HG03565 (cell line): ENCODE data around the gene ZNF618.
"Not testable (repeated sequence)": the region's sequence is repeated elsewhere in the genome, so short reads cannot be mapped to it uniquely, and the experiment has no call there.

Source experiments
- ATAC-seq: cut with Tn5 transposase; IDR thresholded peaks from one replicate; pipeline ENCODE4 v1.9.1; 2021; ENCODE audit warnings: mild to moderate bottlenecking, moderate library complexity; ENCODE audit not compliant: unreplicated experiment

ZNF618 gene

DNA sequence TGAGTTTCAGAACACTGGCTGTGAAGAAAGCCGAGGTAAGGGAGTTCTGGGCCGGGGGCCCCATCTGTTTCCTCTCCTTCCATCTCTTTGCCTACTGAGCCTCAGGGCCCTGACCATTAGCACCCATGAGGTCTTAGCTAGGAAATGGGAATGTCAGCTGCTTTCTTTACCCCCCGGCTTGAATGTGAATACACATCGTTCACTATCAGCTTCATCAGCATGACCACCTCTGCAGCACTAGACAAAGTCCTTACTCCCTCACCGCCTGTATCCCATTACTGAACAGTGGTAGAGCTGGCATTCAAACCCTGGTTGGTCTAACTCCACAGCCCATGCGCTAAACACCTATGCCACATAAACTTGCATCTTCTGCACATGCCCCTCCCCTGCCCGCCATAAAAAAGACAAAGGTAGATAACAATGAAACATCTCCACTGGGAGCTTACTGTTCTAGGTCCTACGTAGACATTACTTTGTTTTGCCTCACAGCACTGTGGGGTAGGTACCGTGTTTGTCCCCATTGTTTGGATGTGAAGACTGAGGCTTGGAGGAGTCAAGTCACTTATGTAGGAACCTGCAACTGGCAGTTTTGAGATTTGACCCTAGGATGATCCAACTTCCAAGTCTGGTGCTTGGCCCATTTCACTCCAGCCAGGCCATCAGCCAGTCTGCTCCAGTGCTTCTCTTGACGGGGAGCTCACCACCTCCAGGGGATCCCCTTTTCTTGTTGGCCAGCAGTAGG is 108.7 kb downstream of the ZNF618 start:
- no peak for ATAC-seq

DNA sequence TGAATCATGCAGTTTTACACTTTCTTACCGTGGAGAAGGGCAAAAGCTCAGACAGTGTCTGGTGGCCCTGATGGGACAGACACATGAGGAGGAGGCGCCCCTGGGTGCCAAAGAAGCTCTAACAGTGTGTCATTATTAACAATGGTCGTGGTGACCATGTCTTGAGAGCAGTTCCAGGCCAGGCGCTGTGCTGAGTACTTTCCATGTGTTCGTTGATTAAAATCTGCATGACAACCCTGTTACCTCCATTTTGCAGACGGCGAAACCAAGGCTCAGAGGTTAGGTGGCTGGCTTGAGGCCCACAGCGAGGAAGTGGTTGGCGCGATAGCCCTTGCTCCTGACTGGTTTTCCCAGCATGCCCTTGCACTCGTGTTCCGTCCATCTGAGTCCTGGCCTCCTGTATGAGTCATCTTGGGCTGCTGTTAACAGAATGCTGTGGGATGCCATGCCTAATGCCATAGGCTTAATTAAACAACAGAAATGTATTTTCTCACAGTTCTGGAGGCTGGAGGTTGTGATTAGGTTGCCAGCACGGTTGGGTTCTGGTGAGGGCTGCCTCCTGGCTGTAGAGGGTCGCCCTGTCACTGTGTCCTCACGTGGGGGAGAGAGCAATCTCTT is 110.0 kb downstream of the ZNF618 start:
- no peak for ATAC-seq

DNA sequence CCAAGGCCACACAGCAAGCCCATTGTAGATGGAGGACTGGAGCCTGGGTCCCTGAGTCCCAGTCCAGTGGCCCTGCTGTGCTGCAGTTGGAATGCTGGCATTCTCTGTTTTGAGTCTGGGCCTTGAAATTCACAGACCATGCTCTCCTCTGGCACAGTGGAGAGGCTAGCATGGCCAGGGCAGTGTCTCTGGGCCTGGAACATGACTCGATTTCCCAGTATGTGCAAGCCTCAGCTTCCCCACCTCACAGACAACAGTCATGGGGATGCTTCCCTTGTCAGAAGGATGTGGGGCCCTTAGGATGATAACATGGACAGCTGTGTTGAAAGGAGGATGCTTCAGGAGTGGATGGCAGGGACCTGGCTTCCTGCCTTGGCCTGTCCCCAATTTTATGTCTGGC is 110.8 kb downstream of the ZNF618 start:
- ATAC-seq = no peak

DNA sequence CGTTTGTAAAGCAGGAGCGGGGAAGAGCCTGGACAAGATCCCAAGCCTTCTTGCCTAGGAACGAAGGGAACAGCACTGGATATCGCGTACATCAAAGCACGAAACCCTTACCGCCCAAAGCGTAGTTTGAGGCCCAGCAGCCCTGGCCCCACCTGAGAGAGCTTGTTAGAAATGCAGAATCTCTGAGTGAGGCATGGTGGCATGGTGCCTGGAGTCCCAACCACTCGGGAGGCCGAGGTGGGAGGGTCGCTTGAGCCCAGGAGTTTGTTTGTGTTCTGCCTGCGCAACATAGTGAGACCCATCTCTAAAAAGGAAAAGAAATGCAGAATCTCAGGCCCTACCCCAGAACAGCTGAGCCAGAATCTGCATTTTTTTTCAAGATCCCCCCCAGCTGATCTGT is 111.4 kb downstream of the ZNF618 start:
- ATAC-seq = no peak

DNA sequence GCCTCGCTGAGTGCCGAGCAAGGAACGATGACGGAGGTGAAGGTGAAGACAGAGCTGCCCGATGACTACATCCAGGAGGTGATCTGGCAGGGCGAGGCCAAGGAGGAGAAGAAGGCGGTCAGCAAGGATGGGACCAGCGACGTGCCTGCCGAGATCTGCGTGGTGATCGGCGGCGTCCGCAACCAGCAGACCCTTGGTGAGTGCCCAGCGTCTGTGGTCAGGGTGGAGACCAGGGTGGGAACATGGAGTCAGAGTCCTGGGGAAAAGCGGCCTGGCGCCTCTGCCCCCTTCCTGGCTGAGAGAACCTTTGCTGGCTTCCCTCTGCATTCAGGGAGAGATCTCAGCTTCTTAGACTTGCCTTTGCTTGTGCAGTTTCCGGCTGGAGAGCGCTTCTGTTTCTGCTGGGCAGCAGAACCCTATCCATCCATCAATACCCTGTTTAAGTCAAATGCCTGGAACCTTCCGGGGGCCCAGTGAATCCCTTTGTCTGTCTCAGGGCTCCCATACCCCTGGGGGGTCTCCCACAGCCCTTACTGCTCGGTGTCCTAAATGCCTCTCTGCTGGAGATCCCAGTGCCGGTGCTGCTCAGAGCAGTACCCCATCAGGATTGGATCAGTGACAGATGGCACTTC is 112.4 kb downstream of the ZNF618 start:
- ATAC-seq = no peak

DNA sequence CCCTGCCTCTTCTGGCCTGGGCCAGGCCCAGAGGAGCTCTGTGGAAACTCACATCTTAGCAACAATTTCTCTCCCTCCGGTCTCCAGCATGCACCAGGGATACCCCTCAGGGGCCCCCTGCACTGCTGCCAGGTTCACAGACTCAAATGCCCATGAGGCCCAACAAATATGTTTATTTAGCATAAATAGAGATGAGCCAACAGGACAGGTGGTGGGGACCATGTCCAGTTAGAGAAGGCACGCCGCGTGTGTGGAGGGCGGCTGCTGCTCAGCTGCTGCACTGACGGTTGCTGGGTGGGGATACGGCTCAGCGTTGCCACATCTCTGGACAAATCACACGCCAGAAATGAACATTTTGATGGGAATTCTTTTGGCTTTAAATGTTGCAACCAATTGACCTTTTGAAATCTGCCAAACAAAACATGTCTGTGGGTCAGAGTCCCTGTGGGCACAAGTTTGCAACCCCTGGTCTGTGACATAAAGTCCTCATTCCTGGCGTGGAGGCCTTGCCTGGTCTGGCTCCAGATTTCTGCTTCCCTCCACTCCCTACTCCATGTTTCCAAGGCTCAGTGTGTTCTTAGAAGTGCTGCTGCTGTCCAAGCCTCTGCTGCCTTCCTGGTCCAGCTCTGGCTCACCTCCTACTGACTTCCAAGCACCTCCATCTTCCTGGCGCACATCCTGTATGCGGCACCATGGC is 113.1 kb downstream of the ZNF618 start:
- ATAC-seq = no peak

DNA sequence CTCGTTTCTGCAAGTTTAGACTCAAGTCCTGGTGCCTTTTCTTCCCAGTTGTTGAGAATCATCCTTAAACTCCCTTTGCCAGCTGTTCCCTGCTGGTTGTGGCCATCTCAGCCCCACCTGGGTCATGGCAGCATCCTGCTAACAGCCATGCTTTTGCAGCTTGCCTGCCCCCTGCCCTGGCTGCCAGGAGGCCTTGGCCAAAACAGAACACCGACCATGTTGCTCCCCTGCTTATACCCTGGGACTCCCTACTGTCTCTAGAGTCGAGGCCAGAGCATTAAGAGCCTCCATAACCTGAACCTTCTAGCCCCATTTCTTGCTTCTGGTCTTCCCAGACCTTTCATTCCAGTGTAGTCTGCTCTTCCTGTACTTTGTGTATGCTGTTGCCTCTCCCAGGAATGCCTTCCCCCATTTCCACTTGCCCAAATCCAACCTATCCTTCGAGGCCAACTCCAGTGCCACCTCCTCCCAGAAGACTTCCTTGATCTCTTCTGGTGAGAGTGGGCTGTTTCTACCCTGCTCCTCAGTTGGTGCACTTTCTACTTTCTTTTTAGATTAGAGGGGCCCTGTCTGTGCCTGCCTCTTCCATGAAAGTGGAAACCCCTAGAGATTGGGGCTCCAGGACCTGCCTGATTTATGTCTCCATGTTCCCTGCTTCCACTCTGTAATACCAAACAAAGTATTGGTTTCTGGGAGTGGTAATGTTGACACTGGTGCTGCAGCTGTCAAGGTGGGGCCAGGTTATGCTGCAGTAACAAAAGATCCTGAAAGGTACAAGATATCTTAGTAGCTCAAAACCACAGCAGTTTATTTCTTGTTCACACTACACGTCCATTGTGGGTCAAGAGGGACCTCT is 113.8 kb downstream of the ZNF618 start:
- no peak for ATAC-seq

DNA sequence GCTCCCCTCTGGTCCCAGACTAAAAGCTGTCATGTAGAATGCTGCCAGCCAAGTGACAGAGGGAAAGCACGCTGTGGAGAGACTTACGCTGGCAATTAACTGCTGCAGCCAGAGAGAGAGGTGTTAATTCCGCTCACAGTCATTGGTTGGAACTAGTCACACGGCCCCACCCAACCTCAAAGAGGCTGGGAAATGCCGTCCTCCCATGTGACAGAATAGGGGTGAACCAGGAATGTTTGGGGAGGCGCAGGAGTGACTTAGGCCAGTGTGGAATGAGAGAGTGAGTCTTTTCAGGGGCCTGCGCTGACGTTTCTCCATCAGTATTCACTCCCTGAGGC is 114.4 kb downstream of the ZNF618 start:
- ATAC-seq = no peak

DNA sequence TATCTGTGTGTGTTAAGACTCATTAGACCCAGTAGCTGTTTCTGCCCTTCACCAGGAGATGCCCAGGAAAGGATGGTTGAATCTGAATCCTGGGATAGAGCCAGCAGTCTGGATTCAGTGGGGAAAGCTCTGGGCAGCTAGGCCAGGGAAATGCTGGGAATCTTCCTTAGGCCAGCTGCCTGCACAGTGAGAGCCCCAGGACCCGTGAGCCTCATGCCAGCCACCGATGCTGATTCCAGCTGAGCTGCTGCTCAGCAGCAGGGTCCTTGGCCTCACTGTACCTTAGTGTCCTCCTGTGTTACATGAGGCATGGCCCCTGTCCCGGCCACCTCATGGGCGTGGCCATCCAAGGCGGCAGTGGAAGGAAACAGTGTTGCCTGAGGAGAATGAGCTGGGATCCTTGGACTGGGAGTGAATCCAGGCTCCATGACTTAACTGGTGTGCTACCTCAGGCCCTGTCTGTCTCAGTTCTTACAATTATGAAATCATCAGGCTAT is 114.9 kb downstream of the ZNF618 start:
- no peak for ATAC-seq

DNA sequence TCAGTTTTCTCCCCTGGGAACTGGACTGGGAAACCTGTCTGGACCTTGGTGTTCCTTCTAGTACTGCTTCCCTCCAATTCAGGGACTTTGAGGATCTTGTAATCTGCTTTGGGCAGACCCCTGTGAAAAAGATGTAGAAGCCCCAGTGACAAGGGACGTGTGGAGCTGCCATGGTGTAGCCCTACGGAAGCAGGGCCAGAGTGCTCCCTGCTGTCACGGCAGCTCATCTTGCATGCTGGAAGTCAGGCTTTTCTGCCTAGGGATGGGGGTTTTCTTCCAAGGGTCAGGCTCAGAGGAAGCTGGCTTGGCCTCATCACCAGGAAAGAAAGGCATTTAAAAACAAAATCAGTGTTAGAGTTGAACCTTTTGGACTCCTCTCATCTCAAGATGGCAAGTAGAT is 115.6 kb downstream of the ZNF618 start:
- no peak for ATAC-seq

DNA sequence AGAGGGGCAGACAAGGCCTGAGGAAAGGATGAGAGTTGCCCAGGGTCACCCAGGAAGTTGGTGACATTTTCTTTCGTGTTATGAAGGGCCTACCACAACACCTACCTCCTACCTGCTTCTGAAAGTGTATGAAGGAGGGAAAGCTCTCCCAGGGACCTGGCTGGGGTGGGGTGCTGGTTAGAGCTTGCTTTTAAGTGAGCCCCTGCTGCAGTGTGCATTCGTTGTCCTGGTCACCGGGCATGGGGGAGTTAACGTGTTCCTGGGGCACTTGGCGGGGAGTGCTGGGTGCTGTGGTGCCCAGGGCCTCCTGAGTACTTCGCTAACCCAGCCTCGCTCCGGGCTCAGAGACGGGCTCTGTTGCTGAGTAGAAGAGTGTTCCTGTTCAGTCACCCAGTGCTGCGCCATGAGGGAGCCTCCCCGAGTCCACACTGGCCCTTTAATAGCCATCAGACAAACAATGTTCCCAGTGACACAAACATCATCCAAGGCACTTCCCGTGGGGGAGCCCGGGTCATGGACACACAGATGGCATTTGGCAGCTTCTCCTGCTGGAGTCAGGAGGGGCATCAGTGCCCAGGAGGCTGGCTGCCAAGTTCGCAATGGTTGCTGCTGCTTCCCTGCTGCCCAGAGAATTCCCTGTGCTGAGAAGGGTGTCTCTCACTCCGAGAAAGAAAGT is 116.3 kb downstream of the ZNF618 start:
- no peak for ATAC-seq

DNA sequence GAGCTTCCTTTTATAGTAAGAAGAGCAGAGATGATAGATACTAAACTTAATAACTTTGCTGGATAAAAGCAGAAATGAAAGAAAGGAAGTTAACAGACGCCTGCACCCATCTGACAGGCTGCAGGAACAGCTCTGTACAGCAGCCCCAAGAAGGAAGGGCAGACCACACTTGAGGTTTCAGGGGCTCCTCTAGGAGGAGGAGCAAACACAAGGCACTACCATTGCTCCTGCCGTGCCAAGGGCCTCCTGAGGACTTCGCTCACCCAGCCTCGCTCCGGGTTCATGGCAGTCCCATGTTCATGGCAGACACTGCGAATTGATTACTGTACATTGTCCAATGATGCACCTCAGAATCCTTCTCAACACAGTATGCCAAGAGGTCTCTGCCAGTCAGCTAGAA is 116.9 kb downstream of the ZNF618 start:
- no peak for ATAC-seq

DNA sequence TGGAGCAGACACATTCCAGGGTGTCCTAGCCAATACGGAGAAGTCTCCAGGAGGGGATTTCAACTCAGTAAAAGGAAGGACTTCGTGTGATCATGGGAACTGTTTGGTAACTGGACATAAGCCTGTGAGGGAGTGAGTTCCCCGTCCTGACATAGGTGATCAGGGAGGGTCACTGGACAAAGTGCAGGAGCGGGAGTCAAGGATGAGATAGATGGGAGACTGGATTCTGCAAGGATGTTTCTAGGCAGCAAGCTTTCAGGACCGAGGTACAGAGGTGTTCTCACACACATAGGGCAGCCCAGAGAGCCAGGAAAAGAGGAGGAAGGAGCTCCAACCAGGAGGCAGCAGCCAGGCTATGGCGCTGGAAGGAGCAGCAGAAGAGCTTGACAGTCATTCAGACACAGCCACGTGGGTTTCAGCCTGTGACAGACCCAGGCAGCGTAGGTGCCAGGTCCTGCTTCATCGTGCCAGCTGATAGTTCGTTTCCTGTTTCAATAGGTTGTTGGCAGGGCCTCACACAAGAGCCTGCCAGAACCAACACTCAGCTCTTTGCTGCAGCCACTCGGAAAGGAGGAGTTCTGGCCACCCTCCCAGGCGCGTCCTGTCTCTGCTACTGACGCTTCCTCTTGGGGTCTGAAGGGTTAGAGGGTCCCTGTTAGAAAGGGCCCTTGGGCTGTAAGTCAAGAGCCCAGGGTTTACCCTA is 117.9 kb downstream of the ZNF618 start:
- ATAC-seq = no peak

DNA sequence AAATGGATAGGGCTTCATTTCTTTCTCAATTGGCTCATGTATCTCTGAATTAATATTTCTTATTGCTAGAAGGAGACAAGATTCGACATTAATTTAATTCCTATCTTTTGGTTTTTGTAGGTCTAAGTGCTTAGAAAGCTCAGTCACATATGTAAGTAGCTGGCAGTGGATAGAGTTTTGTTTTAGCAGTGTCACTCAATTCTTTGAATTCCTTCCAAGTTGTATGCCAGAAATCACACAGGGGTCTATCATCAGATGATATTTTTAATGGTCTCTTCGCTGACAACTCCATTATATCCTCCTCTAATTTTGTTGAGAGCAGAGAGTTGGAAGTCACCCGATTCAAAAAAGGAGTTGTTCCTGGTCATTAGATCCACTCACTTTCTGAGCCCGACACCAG is 119.3 kb downstream of the ZNF618 start:
- ATAC-seq = no peak

DNA sequence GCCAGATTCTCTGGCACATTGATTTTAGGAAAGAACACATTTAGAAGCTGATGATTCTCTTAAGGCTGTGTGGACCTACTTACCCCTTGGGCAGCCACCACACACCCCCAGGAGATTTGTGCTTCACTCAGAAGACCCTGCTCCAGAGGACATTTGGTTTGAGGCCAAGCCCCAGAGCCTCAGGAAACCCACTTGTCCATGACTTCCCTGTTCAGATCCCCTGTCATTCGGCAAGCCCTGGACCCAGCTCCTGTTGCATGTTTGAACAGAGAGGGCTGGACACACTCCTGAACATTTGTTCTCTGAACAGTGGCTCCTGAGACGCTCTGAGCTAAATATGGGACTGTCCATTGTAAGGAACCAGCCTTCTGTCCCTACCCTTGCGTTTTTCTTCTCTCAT is 119.9 kb downstream of the ZNF618 start:
- no peak for ATAC-seq

DNA sequence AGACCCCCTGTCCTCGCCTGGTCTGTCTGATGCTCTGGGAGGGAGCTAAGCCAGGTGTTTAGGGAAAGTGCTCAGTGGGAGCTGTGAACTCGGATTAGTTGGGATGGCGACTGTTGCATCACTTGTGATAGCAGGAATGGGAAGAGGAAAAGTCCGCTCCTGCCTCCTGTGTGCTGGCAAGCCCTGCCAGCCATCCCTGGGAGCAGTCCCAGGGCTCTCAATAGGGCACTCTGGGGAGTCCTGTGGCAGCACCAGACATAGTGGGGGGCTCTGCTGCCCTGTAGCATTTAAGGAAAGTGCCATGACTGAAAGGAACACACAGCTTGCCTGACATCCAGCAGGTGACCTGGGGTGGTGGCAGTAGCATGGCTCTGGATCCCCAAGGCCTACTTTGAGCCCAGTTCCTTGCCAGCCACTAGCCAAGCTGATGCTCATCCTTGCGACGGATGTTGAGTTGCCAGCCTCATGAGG is 120.5 kb downstream of the ZNF618 start:
- no peak for ATAC-seq

DNA sequence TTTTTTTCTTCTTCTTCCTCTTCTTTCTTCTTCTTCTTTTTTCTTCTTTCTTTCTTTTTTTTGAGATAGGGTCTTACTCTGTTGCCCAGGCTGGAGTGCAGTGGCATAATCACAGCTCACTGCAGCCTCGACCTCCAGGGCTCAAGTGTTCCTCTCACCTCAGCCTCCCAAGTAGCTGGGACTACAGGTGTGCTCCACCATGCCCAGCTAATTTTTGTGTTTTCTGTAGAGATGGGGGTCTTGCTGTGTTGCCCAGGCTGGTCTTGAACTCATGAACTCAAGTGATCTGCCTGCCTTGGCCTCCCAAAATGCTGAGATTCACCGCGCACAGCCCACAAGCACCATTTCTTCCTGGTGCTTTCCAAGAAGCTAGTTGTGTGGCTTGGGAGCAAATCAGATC is 121.0 kb downstream of the ZNF618 start:
- ATAC-seq = not testable (repeated sequence)

DNA sequence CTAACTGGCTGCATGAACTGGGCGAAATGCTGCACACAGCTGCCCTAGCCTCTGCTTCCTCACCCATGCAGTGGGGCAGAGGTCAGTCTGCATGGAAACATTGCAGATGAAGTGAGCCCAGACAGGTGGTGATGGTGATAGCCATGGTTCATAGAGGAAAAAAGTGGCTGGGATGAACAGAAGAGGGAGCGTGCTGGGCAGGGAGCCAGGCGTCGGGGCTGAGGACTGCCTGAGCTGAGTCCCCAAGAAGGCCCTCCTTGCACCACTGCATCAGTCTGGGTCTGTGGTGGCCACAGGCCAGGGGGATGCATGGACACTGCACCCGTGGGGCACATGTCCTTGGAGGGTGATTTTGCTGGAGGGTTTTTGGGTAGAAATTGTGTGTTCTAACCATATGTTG is 121.5 kb downstream of the ZNF618 start:
- no peak for ATAC-seq

DNA sequence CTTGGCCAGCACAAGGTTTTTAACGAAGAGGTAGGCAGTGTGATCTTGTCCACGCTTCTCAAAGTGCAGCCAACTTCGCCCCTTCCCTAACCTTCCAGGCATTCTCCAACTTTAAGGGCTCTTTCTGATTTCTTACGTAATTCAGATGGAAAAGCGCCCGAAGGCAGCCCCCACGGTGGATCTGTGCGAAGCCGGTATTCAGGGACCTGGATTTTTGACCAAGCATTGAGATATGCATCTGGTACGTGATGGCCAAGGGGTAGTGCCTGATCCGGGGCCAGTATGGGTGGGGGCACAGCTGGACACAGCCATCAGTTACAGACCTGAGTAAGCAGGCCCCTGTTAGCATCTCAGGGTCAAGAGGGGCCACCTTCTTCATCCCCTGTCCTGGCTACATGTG is 122.0 kb downstream of the ZNF618 start:
- ATAC-seq = no peak
